Pancreas (tissue), 10 donors: ENCODE measurements around the gene RASSF8. TPM values are rescaled to one million over a fixed set of nuclear protein-coding genes. Genes with fewer than 3 reads are reported as not detected.

ENCODE experiments used
- ATAC-seq, 4 donors: fragments of 200-7000 bp; cut with Tn5 transposase; one replicate each; pipeline versions ENCODE4 v1.8.0 to v1.9.1; 2020; ENCODE audit warnings: mild to moderate bottlenecking in 4 of 4, moderate library complexity in 4 of 4
- DNase-seq, 6 donors: peaks; one replicate each; pipeline ENCODE4 v3.0.0-alpha.2; 2020
- FAIRE-seq: peaks from 2 replicates; lab custom pipeline; 2012; peaks lifted over from hg19 to GRCh38; lab: Jason Lieb, UNC
- H3K27ac ChIP-seq, 4 donors: fragments of 200-600 bp; sonication (generic); 1 replicate in 3 of 4; 2 replicates in 1 of 4; pipeline versions ENCODE4 v1.5.0 to v1.8.0; 2020
- H3K27me3 ChIP-seq, 4 donors: fragments of 200-600 bp; one replicate each; pipeline ENCODE4 v1.8.0; 2021
- H3K36me3 ChIP-seq, 3 donors: fragments of 200-600 bp; sonication (generic) in 1 of 3; one replicate each; pipeline versions ENCODE4 v1.5.0 to v1.8.0; 2020 to 2021
- H3K4me1 ChIP-seq, 3 donors: fragments of 200-600 bp; one replicate each; pipeline ENCODE4 v1.8.0; 2021
- H3K4me3 ChIP-seq, 4 donors: fragments of 200-600 bp; sonication (generic) in 2 of 4; one replicate each; pipeline versions ENCODE4 v1.5.0 to v1.8.0; 2020 to 2021
- H3K9me3 ChIP-seq, 4 donors: fragments of 200-600 bp; one replicate each; pipeline ENCODE4 v1.8.0; 2021
- WGBS, 2 donors: extraction: QIAGEN DNeasy Blood & Tissue Kit; methylation state at CpG; one replicate each; pipeline ENCODE4 v1.1.7; 2013; 5-methylcytosine and 5-hydroxymethylcytosine counted together
- intact Hi-C, 3 donors: fragments of 100-400 bp; cut with DNase I; formaldehyde crosslinking; loops; one replicate each; pipeline versions ENCODE4 v1.11.1 to v1.14.2; 2022
- polyA plus RNA-seq, 2 donors: library from polyadenylated mRNA; stranded (reverse); fragments of 200-250 nt; gene quantifications; one replicate each; pipeline ENCODE4 v1.2.3, GENCODE V29; 2013
- total RNA-seq, 6 donors: library from RNA; stranded (reverse); fragmentation: NEBNext Ultra II Directional in 4 of 6; extraction: Animal tissue kit (Norgen Biotek cat#: 25700) in 4 of 6; gene quantifications; one replicate each; pipeline versions ENCODE4 v1.2.1 to v1.2.4, GENCODE V29; 2021 to 2023
- TF ChIP-seq, protein P1 (sequence below), 4 donors: fragments of 200-600 bp; sonication (generic) in 3 of 4; IDR thresholded peaks; one replicate each; pipeline versions ENCODE4 v1.5.0 to v1.8.0; 2021; ENCODE audit warnings: antibody characterized with exemption in 4 of 4
- donor health status: healthy with polysubstance abuse.
- donor health status: DM: no; HTN: no; CAD: no; lungs with moderate emphysema.
- donor health status: DM: no; HTN: no; CAD: no.
- donor health status: control.
- donor health status: control.
- donor health status: Bipolar disorder and iron deficiency.
- donor health status: DM: yes; HTN: yes; CAD: no.
- donor health status: DM: no; HTN: no; CAD: no.
- donor health status: DM: no; HTN: no; CAD: no.
- donor health status: DM: yes; HTN: yes; CAD: no.

Gene RASSF8
- total and polyA plus RNA-seq, 8 donors, result 4.3 to 25.0 (median 7.4) TPM

DNA sequence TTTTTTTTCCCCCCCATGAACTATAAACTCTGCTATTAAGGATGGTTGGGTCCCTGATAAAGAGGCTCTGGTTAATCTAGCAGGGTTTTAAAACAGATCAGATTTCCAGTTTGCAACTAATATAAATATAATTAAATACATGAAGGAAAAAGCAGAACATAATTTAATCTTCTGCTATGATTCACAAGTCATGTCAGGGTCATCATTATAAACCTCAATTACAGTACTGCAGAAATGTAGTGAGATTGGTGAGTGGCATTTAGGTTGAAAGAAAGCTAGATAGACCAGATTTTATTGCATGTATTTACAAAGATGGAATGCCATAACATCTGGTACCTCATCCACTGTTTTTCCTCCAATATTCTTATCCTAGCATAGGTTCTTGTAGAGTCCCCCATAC is 14.5 kb upstream of the RASSF8 start:
- intact Hi-C loops, result no loop called here
- Histone ChIP-seq H3K36me3 (no peaks in the 10 kb centered on the region), H3K27me3 (no peaks in the 10 kb centered on the region), H3K4me1 (no peaks in the 10 kb centered on the region), H3K27ac (no peak overlapping the region), H3K9me3 (no peaks in the 10 kb centered on the region), H3K4me3 (no peak overlapping the region)
- no peak for DNase-seq
- TF ChIP-seq, protein P1, sequence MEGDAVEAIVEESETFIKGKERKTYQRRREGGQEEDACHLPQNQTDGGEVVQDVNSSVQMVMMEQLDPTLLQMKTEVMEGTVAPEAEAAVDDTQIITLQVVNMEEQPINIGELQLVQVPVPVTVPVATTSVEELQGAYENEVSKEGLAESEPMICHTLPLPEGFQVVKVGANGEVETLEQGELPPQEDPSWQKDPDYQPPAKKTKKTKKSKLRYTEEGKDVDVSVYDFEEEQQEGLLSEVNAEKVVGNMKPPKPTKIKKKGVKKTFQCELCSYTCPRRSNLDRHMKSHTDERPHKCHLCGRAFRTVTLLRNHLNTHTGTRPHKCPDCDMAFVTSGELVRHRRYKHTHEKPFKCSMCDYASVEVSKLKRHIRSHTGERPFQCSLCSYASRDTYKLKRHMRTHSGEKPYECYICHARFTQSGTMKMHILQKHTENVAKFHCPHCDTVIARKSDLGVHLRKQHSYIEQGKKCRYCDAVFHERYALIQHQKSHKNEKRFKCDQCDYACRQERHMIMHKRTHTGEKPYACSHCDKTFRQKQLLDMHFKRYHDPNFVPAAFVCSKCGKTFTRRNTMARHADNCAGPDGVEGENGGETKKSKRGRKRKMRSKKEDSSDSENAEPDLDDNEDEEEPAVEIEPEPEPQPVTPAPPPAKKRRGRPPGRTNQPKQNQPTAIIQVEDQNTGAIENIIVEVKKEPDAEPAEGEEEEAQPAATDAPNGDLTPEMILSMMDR (IDR thresholded peaks at IDR 0.05), result no peak
- no peak for FAIRE-seq
- ATAC-seq, result no peak

DNA sequence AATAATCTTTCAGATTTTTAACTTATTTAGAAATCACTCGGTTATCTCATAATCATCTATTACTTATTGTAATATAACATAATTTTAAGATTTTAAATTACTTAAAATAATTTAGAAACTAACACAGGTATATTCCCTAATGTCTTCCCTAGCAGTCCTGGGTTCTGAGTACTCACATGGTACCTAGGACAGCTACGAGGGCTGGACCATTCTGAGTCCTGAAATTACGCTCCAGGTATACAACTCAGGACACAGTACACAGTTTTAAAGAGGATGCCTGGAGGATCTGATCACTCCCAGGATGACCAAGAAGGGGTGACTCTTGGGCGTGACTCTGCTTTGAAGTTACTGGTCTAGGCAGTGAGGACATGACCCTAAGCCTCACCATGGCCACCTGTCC is 9.1 kb upstream of the RASSF8 start:
- no peak overlapping the region for H3K27ac ChIP-seq
- no peaks in the 10 kb centered on the region for H3K9me3 ChIP-seq
- FAIRE-seq (peak; percentile 5), DNase-seq (no peak), ATAC-seq (no peak)
- H3K27me3 ChIP-seq, result no peaks in the 10 kb centered on the region
- intact Hi-C loops, result no loop called here
- no peaks in the 10 kb centered on the region for H3K4me1 ChIP-seq
- TF ChIP-seq, protein P1 (IDR thresholded peaks at IDR 0.05), result no peak
- no peak overlapping the region for H3K4me3 ChIP-seq
- no peaks in the 10 kb centered on the region for H3K36me3 ChIP-seq
- 91 to 95% methylated on average over 4 of the region's 4 CpGs for WGBS, 2 donors

DNA sequence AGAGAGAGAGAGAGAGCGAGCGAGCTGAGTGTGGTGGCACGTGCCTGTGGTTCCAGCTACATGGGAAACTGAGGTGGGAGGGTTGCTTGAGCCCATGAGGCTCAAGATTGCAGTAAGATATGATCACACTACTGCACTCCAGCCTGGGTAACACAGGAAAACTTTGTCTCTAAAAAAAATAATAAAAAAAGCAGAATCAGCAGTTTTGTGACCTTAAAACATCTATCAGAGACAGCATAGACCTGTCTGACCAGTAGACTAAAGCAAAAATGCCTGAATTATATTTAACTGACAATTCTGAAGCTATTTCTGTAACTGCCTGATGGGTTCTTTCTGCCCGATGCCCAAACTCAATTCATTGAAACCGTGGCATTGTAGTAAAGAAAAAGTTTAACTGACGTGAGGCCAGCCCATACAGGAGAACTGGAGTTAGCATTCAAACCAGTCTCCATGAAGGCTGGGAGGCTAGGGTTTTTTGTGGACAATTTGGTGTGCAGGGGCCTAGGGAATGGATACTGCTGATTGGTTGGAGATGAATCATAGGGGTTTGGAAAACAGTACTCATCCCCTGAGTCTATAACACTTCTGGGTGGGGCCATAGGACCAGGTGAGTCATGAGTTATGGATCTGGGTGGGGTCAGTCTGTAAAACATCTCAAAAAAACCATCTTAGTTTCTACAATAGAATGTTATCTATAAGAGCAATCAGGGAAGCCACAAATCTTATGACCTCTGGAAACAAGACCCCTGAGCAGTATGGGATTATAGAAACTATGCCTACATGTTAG is 8.0 kb upstream of the RASSF8 start:
- Histone ChIP-seq H3K4me3 (no peak overlapping the region), H3K9me3 (no peaks in the 10 kb centered on the region), H3K36me3 (no peaks in the 10 kb centered on the region), H3K27ac (no peak overlapping the region), H3K4me1 (no peaks in the 10 kb centered on the region), H3K27me3 (no peaks in the 10 kb centered on the region)
- DNase-seq (no peak), ATAC-seq (no peak), FAIRE-seq (no peak)
- WGBS, 2 donors, result 91 to 97% methylated on average over 4 to 6 of the region's 6 CpGs
- intact Hi-C loops, result no loop called here
- TF ChIP-seq, protein P1 (IDR thresholded peaks at IDR 0.05), result no peak

DNA sequence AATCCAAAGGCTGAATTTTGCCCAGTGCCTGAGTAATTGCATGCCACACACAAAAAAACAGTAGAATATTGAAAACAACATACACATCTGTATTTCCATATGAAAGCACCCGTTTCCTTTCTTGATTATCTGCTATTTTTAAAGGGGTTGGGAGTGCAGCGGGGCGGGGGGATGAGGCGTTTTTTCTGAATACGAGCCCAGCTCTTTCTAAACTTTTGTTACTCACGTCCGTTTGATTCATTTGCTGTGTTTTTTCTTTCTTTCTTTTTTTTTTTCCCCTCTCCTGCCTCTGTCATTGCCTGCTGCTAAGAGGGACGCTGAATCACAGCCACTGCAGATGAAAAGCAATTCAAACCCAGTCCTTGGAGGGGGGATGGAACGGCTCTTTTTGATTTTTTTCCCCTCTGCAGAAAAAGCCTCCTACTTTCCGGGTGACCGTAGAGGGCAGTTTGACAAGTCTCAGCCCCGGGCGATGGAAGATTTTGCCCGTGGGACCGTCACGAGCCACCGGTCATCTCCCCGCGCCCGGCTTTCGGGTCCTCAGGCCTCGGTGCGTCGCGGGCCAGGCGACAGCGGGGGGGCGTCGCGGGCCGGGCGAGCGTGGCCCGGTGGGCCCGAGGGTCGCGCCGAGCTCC is 572 bp upstream of the RASSF8 start:
- H3K27ac ChIP-seq, result peak overlapping the region; percentile 57 to 87 (median 81)
- WGBS, 2 donors, result 1% methylated on average over 38 of the region's 38 CpGs
- intact Hi-C loops, result no loop called here
- TF ChIP-seq, protein P1 (IDR thresholded peaks at IDR 0.05), result no peak
- no peaks in the 10 kb centered on the region for H3K27me3 ChIP-seq
- H3K4me3 ChIP-seq, result peak overlapping the region; percentile 53 to 87 (median 74)
- no peaks in the 10 kb centered on the region for H3K4me1 ChIP-seq
- ATAC-seq (peak; percentile 18 to 49 (median 42)), FAIRE-seq (no peak), DNase-seq (no peak)
- H3K9me3 ChIP-seq, result no peaks in the 10 kb centered on the region
- H3K36me3 ChIP-seq, result no peaks in the 10 kb centered on the region
